Kidney (tissue), 14 donors: Measurements from ENCODE around the gene SEMA3C. TPM values are rescaled to one million over a fixed set of nuclear protein-coding genes. Genes with fewer than 3 reads are reported as not detected.
"Not testable (repeated sequence)": the region's sequence is repeated elsewhere in the genome, so short reads cannot be mapped to it uniquely, and the experiment has no call there.

Experiments used
- DNase-seq, 5 donors: peaks; one replicate each; pipeline ENCODE4 v3.0.0-alpha.2; 2013 to 2020
- FAIRE-seq: peaks from 2 replicates; lab custom pipeline; 2012; peaks lifted over from hg19 to GRCh38; lab: Jason Lieb, UNC
- H3K27ac ChIP-seq, 2 donors: one replicate each; pipeline ENCODE4 v1.7.0; 2013; ENCODE audit warnings: low read depth in 2 of 2, low read length in 2 of 2, inconsistent platforms in 1 of 2
- H3K27me3 ChIP-seq: one replicate; pipeline ENCODE4 v1.7.1; 2013; ENCODE audit warnings: low read length, inconsistent platforms; ENCODE audit not compliant: control insufficient read depth, insufficient read depth
- H3K36me3 ChIP-seq, 3 donors: one replicate each; pipeline versions ENCODE4 v1.7.0 to v1.7.1; 2013; ENCODE audit warnings: low read length in 3 of 3, control low read depth in 1 of 3, inconsistent platforms in 1 of 3; ENCODE audit not compliant: insufficient read depth in 3 of 3, control insufficient read depth in 2 of 3
- H3K4me1 ChIP-seq, 3 donors: one replicate each; pipeline versions ENCODE4 v1.7.0 to v1.7.1; 2013; ENCODE audit warnings: low read length in 3 of 3, inconsistent platforms in 1 of 3, low read depth in 1 of 3; ENCODE audit not compliant: control insufficient read depth in 2 of 3, insufficient read depth in 2 of 3
- H3K4me3 ChIP-seq, 3 donors: one replicate each; pipeline versions ENCODE4 v1.7.0 to v1.8.1; 2013; ENCODE audit warnings: low read length in 3 of 3, control low read depth in 1 of 3, inconsistent platforms in 1 of 3
- H3K9ac ChIP-seq, 3 donors: one replicate each; pipeline versions ENCODE4 v1.7.0 to v1.7.1; 2013; ENCODE audit warnings: low read length in 3 of 3, control low read depth in 1 of 3, inconsistent platforms in 1 of 3
- H3K9me3 ChIP-seq, 3 donors: one replicate each; pipeline versions ENCODE4 v1.7.0 to v1.7.1; 2013; ENCODE audit warnings: low read length in 3 of 3, control low read depth in 1 of 3, inconsistent platforms in 1 of 3; ENCODE audit not compliant: control insufficient read depth in 2 of 3, insufficient read depth in 1 of 3
- CTCF ChIP-seq: IDR thresholded peaks from 3 replicates; pipeline ENCODE4 v1.5.1; 2012; ENCODE audit warnings: mild to moderate bottlenecking, moderate library complexity, borderline replicate concordance; ENCODE audit not compliant: insufficient read depth; ENCODE audit errors: extremely low read depth
- intact Hi-C: fragments of 100-400 bp; cut with DNase I; formaldehyde crosslinking; loops from one replicate; pipeline ENCODE4 v1.11.1; 2022
- polyA plus RNA-seq: library from polyadenylated mRNA; stranded (reverse); fragments of 350-450 nt; fragmentation: Illumina TruSeq; extraction: RNeasy Lipid Tissue Mini Kit (QIAGEN cat#74804); gene quantifications from one replicate; pipeline ENCODE4 v1.2.3, GENCODE V29; 2014; ENCODE audit warnings: low read depth, low replicate concordance; ENCODE audit not compliant: insufficient read depth
- total RNA-seq: library from RNA; stranded (reverse); fragmentation: NEBNext Ultra II Directional; extraction: Animal tissue kit (Norgen Biotek cat#: 25700); gene quantifications from one replicate; pipeline ENCODE4 v1.2.1, GENCODE V29; 2021
- donor health status: control.
- donor health status: control.
- donor health status: control.
- donor health status: control.
- donor health status: control.
- donor health status: DM: yes; HTN: yes; CAD: no.
- donor health status: Normal renal cell carcinoma (clear cell type).

Gene SEMA3C
- total and polyA plus RNA-seq, 2 donors from 2014 or later = 3.9 to 17.2 TPM

- intact Hi-C loops = no loop called here
- FAIRE-seq (no peak), DNase-seq (no peak)
- no peaks in the 10 kb centered on the region for H3K4me1 ChIP-seq
- no peaks in the 10 kb centered on the region for H3K36me3 ChIP-seq
- no peak overlapping the region for H3K27ac ChIP-seq
- H3K4me3 ChIP-seq = no peak overlapping the region
- H3K27me3 ChIP-seq = no peaks in the 10 kb centered on the region
- H3K9me3 ChIP-seq = no peaks in the 10 kb centered on the region
- H3K9ac ChIP-seq = no peak overlapping the region
- no peak for TF ChIP-seq CTCF
Measured at GRCh38 chr7:80929619-80930018, 10.8 kb upstream of the SEMA3C start.

- H3K9ac ChIP-seq = not testable (repeated sequence)
Measured at GRCh38 chr7:80926955-80927354, 8.1 kb upstream of the SEMA3C start.

GRCh38 chr7:80924090-80924489, 5.2 kb upstream of the SEMA3C start:
- intact Hi-C loops = no loop called here
- no peak for FAIRE-seq

More at GRCh38 chr7:80926955-80927354, 8.1 kb upstream of the SEMA3C start:
- DNase-seq, FAIRE-seq, H3K27me3 ChIP-seq, H3K9me3 ChIP-seq, H3K27ac ChIP-seq, H3K36me3 ChIP-seq, intact Hi-C loops, H3K4me3 ChIP-seq, H3K4me1 ChIP-seq: not testable (repeated sequence)

GRCh38 chr7:80923211-80923612, 4.4 kb upstream of the SEMA3C start:
- H3K27ac ChIP-seq = no peak overlapping the region

More at GRCh38 chr7:80924090-80924489, 5.2 kb upstream of the SEMA3C start:
- peaks cover 0 to 2% (median 0%) of the 10 kb centered on the region in 3 donors for H3K4me1 ChIP-seq
- no peak for DNase-seq
- H3K27me3 ChIP-seq = no peaks in the 10 kb centered on the region
- no peak overlapping the region for H3K9ac ChIP-seq
- H3K4me3 ChIP-seq = no peak overlapping the region
- no peak for TF ChIP-seq CTCF
- H3K27ac ChIP-seq = no peak overlapping the region
- no peaks in the 10 kb centered on the region for H3K9me3 ChIP-seq
- H3K36me3 ChIP-seq = no peaks in the 10 kb centered on the region

More at GRCh38 chr7:80923211-80923612, 4.4 kb upstream of the SEMA3C start:
- peaks cover 0 to 2% (median 0%) of the 10 kb centered on the region in 3 donors for H3K4me1 ChIP-seq
- H3K4me3 ChIP-seq = no peak overlapping the region
- DNase-seq (peak in 2 of 5 donors; percentile 19 to 22), FAIRE-seq (no peak)
- no peaks in the 10 kb centered on the region for H3K27me3 ChIP-seq
- no peaks in the 10 kb centered on the region for H3K9me3 ChIP-seq
- no peak for TF ChIP-seq CTCF
- intact Hi-C loops = no loop called here
- H3K36me3 ChIP-seq = no peaks in the 10 kb centered on the region
- H3K9ac ChIP-seq = no peak overlapping the region
